Stimulated activated memory B cell treated with anti-CD40 and anti-IgM and Interleukin-4, amounts not matched to agents 10 μg/mL and 1 μg/mL and 100 μg/mL, for 72 hours (primary cell): Measurements from ENCODE around the gene MRPL28.
"Not testable (repeated sequence)": the region's sequence is repeated elsewhere in the genome, so short reads cannot be mapped to it uniquely, and the experiment has no call there.

Source experiments
- ATAC-seq: fragments of 150-1000 bp; cut with Tn5 transposase; 2 replicates; pipeline ENCODE4 v1.10.0; 2021
- H3K27ac Mint-ChIP-seq: one replicate; pipeline ENCODE4 v1.8.0; 2022; ENCODE audit warnings: mild to moderate bottlenecking, mixed read lengths
- H3K27me3 Mint-ChIP-seq: one replicate; pipeline ENCODE4 v1.8.0; 2022; ENCODE audit warnings: mixed read lengths
- H3K36me3 Mint-ChIP-seq: one replicate; pipeline ENCODE4 v1.8.0; 2022; ENCODE audit warnings: mixed read lengths
- H3K4me1 Mint-ChIP-seq: one replicate; pipeline ENCODE4 v1.8.0; 2022; ENCODE audit warnings: mixed read lengths
- H3K4me3 Mint-ChIP-seq: one replicate; pipeline ENCODE4 v1.8.0; 2022; ENCODE audit warnings: mild to moderate bottlenecking, moderate library complexity, mixed read lengths
- H3K9me3 Mint-ChIP-seq: one replicate; pipeline ENCODE4 v1.8.0; 2022; ENCODE audit warnings: mixed read lengths

Gene MRPL28

GRCh38 chr16:370443-370842 is at the start of gene MRPL28:
Gene MRPL28, minus strand, starts transcription at chr16:370538. Its CDS starts 320 bp downstream, at chr16:370218.
- Mint-ChIP-seq H3K4me3 (peak within 1 kb of the TSS; percentile 96), H3K4me1 (peaks cover 27% of the 10 kb centered on the region), H3K27me3 (no peaks in the 10 kb centered on the region), H3K27ac (peak within 1 kb of the TSS; percentile 95), H3K36me3 (peaks cover 50% of the 10 kb centered on the region), H3K9me3 (no peaks in the 10 kb centered on the region)
- ATAC-seq: peak; percentile 96

GRCh38 chr16:415170-415498 is 44.8 kb upstream of the MRPL28 start:
- not testable (repeated sequence) for H3K9me3 Mint-ChIP-seq, H3K27ac Mint-ChIP-seq, H3K4me3 Mint-ChIP-seq, H3K4me1 Mint-ChIP-seq, ATAC-seq, H3K27me3 Mint-ChIP-seq
- H3K36me3 Mint-ChIP-seq: peaks cover 11% of the 10 kb centered on the region

GRCh38 chr16:414395-415169 is 44.2 kb upstream of the MRPL28 start:
- no peak overlapping the region for H3K27ac Mint-ChIP-seq

GRCh38 chr16:411576-412265 is 41.4 kb upstream of the MRPL28 start:
- H3K36me3 Mint-ChIP-seq: peaks cover 17% of the 10 kb centered on the region
- H3K27ac Mint-ChIP-seq: no peak overlapping the region
- H3K4me3 Mint-ChIP-seq: no peak overlapping the region
- no peaks in the 10 kb centered on the region for H3K4me1 Mint-ChIP-seq
- ATAC-seq: no peak
- no peaks in the 10 kb centered on the region for H3K27me3 Mint-ChIP-seq
- H3K9me3 Mint-ChIP-seq: no peaks in the 10 kb centered on the region

More at GRCh38 chr16:414395-415169, 44.2 kb upstream of the MRPL28 start:
- no peaks in the 10 kb centered on the region for H3K27me3 Mint-ChIP-seq
- H3K9me3 Mint-ChIP-seq: no peaks in the 10 kb centered on the region
- H3K36me3 Mint-ChIP-seq: peaks cover 16% of the 10 kb centered on the region
- ATAC-seq: no peak
- H3K4me3 Mint-ChIP-seq: no peak overlapping the region
- H3K4me1 Mint-ChIP-seq: no peaks in the 10 kb centered on the region

GRCh38 chr16:410516-411178 is 40.3 kb upstream of the MRPL28 start:
- no peaks in the 10 kb centered on the region for H3K9me3 Mint-ChIP-seq
- ATAC-seq: peak; percentile 65
- H3K27ac Mint-ChIP-seq: no peak overlapping the region
- peaks cover 17% of the 10 kb centered on the region for H3K36me3 Mint-ChIP-seq
- no peak overlapping the region for H3K4me3 Mint-ChIP-seq
- no peaks in the 10 kb centered on the region for H3K4me1 Mint-ChIP-seq
- no peaks in the 10 kb centered on the region for H3K27me3 Mint-ChIP-seq

- no peaks in the 10 kb centered on the region for H3K4me1 Mint-ChIP-seq
These were observed 36.9 kb upstream of the MRPL28 start for GRCh38 chr16:407253-407652.

GRCh38 chr16:405548-406506 is 35.5 kb upstream of the MRPL28 start:
- H3K4me1 Mint-ChIP-seq: peaks cover under 1% of the 10 kb centered on the region
- H3K27ac Mint-ChIP-seq: no peak overlapping the region
- no peak overlapping the region for H3K4me3 Mint-ChIP-seq
- H3K36me3 Mint-ChIP-seq: peaks cover 10% of the 10 kb centered on the region
- H3K9me3 Mint-ChIP-seq: no peaks in the 10 kb centered on the region
- H3K27me3 Mint-ChIP-seq: no peaks in the 10 kb centered on the region
- ATAC-seq: no peak

More at GRCh38 chr16:407253-407652, 36.9 kb upstream of the MRPL28 start:
- no peak for ATAC-seq
- Mint-ChIP-seq H3K27me3 (no peaks in the 10 kb centered on the region), H3K27ac (no peak overlapping the region), H3K9me3 (no peaks in the 10 kb centered on the region), H3K36me3 (peaks cover 17% of the 10 kb centered on the region), H3K4me3 (no peak overlapping the region)

GRCh38 chr16:404971-405486 is 34.7 kb upstream of the MRPL28 start:
- no peaks in the 10 kb centered on the region for H3K9me3 Mint-ChIP-seq
- H3K36me3 Mint-ChIP-seq: peaks cover 5% of the 10 kb centered on the region
- H3K27ac Mint-ChIP-seq: no peak overlapping the region
- ATAC-seq: no peak
- H3K27me3 Mint-ChIP-seq: no peaks in the 10 kb centered on the region
- H3K4me1 Mint-ChIP-seq: peaks cover 9% of the 10 kb centered on the region
- H3K4me3 Mint-ChIP-seq: no peak overlapping the region

GRCh38 chr16:401468-402348 is 31.4 kb upstream of the MRPL28 start, which contains the start of gene DECR2:
Gene DECR2, plus strand, starts transcription at chr16:401885. Its CDS starts 79 bp downstream, at chr16:401964.
- ATAC-seq: peak; percentile 89
- no peaks in the 10 kb centered on the region for H3K9me3 Mint-ChIP-seq
- peaks cover 32% of the 10 kb centered on the region for H3K4me1 Mint-ChIP-seq
- peak within 1 kb of the TSS; percentile 91 for H3K4me3 Mint-ChIP-seq
- no peaks in the 10 kb centered on the region for H3K36me3 Mint-ChIP-seq
- H3K27me3 Mint-ChIP-seq: no peaks in the 10 kb centered on the region
- peak within 1 kb of the TSS; percentile 96 for H3K27ac Mint-ChIP-seq

- Mint-ChIP-seq H3K36me3 (no peaks in the 10 kb centered on the region), H3K4me3 (peak overlapping the region; percentile 91), H3K27me3 (no peaks in the 10 kb centered on the region), H3K4me1 (peaks cover 41% of the 10 kb centered on the region), H3K9me3 (no peaks in the 10 kb centered on the region), H3K27ac (peak overlapping the region; percentile 96)
- ATAC-seq: no peak
These were observed 29.8 kb upstream of the MRPL28 start for GRCh38 chr16:400061-400591.

- Mint-ChIP-seq H3K36me3 (no peaks in the 10 kb centered on the region), H3K27ac (peak overlapping the region; percentile 96), H3K9me3 (no peaks in the 10 kb centered on the region), H3K27me3 (no peaks in the 10 kb centered on the region), H3K4me1 (peaks cover 43% of the 10 kb centered on the region), H3K4me3 (peak overlapping the region; percentile 91)
- ATAC-seq: no peak
These were observed 29.1 kb upstream of the MRPL28 start for GRCh38 chr16:399340-400019.

- no peaks in the 10 kb centered on the region for H3K36me3 Mint-ChIP-seq
- peak overlapping the region; percentile 61 for H3K27ac Mint-ChIP-seq
- ATAC-seq: no peak
- no peaks in the 10 kb centered on the region for H3K9me3 Mint-ChIP-seq
- H3K4me3 Mint-ChIP-seq: no peak overlapping the region
- peaks cover 43% of the 10 kb centered on the region for H3K4me1 Mint-ChIP-seq
- no peaks in the 10 kb centered on the region for H3K27me3 Mint-ChIP-seq
These were observed 28.4 kb upstream of the MRPL28 start for GRCh38 chr16:398561-399339.
